Ovary (tissue), 9 donors: ENCODE data around the gene OR2W3. TPM values are rescaled to one million over a fixed set of nuclear protein-coding genes. Genes with fewer than 3 reads are reported as not detected.

ENCODE experiments used
- DNase-seq, 5 donors: peaks; one replicate each; pipeline ENCODE4 v3.0.0-alpha.2; 2019 to 2020
- H3K27ac ChIP-seq, 2 donors: fragments of 200-600 bp; one replicate each; pipeline versions ENCODE4 v1.5.1 to v1.8.0; 2019 to 2022
- H3K27me3 ChIP-seq: fragments of 200-600 bp; one replicate; pipeline ENCODE4 v1.8.0; 2022
- H3K36me3 ChIP-seq: fragments of 200-600 bp; sonication (generic); one replicate; pipeline ENCODE4 v1.5.1; 2019
- H3K4me1 ChIP-seq: one replicate; pipeline ENCODE4 v1.8.1; 2013; ENCODE audit warnings: mild to moderate bottlenecking, moderate library complexity; ENCODE audit not compliant: insufficient read depth
- H3K4me3 ChIP-seq: fragments of 200-600 bp; sonication (generic); one replicate; pipeline ENCODE4 v1.5.1; 2017
- H3K9me3 ChIP-seq, 2 donors: fragments of 200-600 bp in 1 of 2; sonication (generic) in 1 of 2; one replicate each; pipeline versions ENCODE4 v1.5.1 to v1.8.1; 2013 to 2019; ENCODE audit warnings: mild to moderate bottlenecking in 1 of 2, moderate library complexity in 1 of 2
- EP300 ChIP-seq: sonication (generic); formaldehyde crosslinking; IDR thresholded peaks from one replicate; pipeline ENCODE4 v1.6.1; 2017; ENCODE audit warnings: antibody characterized with exemption
- POLR2A ChIP-seq: fragments of 450-650 bp; IDR thresholded peaks from one replicate; pipeline ENCODE4 v1.6.1; 2017; ENCODE audit warnings: antibody characterized with exemption, mild to moderate bottlenecking, moderate library complexity
- WGBS, 3 donors: extraction: QIAGEN DNeasy Blood & Tissue Kit in 1 of 3; methylation state at CpG; one replicate each; pipeline versions ENCODE4 v1.1.5 to v1.1.7; 2013 to 2017; 5-methylcytosine and 5-hydroxymethylcytosine counted together
- intact Hi-C, 4 donors: fragments of 100-400 bp; cut with DNase I; formaldehyde crosslinking; loops; one replicate each; pipeline versions ENCODE4 v1.11.0 to v1.15.1; 2022 to 2023
- polyA plus RNA-seq, 2 donors: library from polyadenylated mRNA; stranded (reverse); fragments of 200-250 nt in 1 of 2; fragments of 350-450 nt in 1 of 2; fragmentation: Illumina TruSeq in 1 of 2; extraction: RNeasy Lipid Tissue Mini Kit (QIAGEN cat#74804) in 1 of 2; gene quantifications; one replicate each; pipeline ENCODE4 v1.2.3, GENCODE V29; 2013 to 2014
- total RNA-seq, 7 donors: library from RNA; depleted of rRNA in 2 of 7; stranded (reverse); fragments of >200 nt in 2 of 7; fragmentation: NEBNext Ultra II Directional in 3 of 7; extraction: Animal tissue kit (Norgen Biotek cat#: 25700) in 3 of 7; gene quantifications; one replicate each; pipeline versions ENCODE4 v1.1.0 to v1.2.4, GENCODE V29; 2016 to 2023
- TF ChIP-seq, protein P1 (sequence below), 3 donors: fragments of 450-650 bp in 2 of 3; fragments of 200-600 bp in 1 of 3; IDR thresholded peaks; one replicate each; pipeline versions ENCODE4 v1.5.1 to v1.8.0; 2016 to 2022; ENCODE audit warnings: antibody characterized with exemption in 3 of 3, mild to moderate bottlenecking in 1 of 3
- donor health status: DM: no; HTN: no; CAD: no; lungs with moderate emphysema.
- donor health status: DM: no; HTN: no; CAD: no.
- donor health status: Bipolar disorder and iron deficiency.
- donor health status: DM: yes; HTN: yes; CAD: no.
- donor health status: DM: no; HTN: no; CAD: no.
- donor health status: DM: yes; HTN: yes; CAD: no.

Gene OR2W3
- total and polyA plus RNA-seq, 9 donors: 0.22 to 0.46 (median 0.25) TPM; not detected in 6

DNA sequence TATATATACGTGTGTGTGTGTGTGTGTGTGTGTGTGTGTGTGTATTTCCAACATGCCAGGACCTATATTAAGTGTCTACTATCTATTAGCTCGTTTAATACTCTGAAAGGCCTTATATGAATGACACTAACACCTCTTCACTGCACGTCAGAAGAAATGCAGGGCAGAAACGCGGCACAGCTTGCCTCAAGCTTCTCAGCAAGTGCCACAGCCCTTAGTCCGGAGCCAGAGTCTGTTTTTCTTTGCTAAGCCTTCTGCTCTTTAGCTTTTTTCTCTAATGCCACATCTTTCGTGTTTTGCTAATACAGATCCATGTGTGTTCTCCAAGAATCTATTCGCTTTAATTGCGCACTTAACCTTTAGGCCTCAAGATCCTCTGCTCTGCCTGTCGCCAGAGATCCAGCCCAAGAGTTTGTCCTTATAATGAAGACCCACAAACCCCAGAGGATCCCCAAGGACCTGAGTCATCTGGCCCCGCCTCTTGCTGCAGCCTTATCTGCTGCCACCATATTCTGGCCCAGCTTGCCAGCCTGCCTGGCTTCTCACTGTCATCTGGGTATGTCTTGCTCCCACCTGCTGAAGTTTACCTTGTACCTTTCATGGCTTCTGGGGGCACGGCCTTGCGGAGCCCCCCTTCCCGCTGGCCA is 40.4 kb upstream of the OR2W3 start:
- Histone ChIP-seq H3K4me3 (no peak overlapping the region), H3K27ac (no peak overlapping the region), H3K4me1 (no peaks in the 10 kb centered on the region), H3K9me3 (peaks cover 0 to 9% of the 10 kb centered on the region in 2 donors), H3K27me3 (no peaks in the 10 kb centered on the region), H3K36me3 (no peaks in the 10 kb centered on the region)
- TF ChIP-seq EP300 (no peak), POLR2A (no peak)
- TF ChIP-seq, protein P1, sequence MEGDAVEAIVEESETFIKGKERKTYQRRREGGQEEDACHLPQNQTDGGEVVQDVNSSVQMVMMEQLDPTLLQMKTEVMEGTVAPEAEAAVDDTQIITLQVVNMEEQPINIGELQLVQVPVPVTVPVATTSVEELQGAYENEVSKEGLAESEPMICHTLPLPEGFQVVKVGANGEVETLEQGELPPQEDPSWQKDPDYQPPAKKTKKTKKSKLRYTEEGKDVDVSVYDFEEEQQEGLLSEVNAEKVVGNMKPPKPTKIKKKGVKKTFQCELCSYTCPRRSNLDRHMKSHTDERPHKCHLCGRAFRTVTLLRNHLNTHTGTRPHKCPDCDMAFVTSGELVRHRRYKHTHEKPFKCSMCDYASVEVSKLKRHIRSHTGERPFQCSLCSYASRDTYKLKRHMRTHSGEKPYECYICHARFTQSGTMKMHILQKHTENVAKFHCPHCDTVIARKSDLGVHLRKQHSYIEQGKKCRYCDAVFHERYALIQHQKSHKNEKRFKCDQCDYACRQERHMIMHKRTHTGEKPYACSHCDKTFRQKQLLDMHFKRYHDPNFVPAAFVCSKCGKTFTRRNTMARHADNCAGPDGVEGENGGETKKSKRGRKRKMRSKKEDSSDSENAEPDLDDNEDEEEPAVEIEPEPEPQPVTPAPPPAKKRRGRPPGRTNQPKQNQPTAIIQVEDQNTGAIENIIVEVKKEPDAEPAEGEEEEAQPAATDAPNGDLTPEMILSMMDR (IDR thresholded peaks at IDR 0.05): no peak
- WGBS, 3 donors: 81 to 83% (median 83%) methylated on average over 14 of the region's 14 CpGs
- intact Hi-C loops: no loop called here
- DNase-seq: no peak

DNA sequence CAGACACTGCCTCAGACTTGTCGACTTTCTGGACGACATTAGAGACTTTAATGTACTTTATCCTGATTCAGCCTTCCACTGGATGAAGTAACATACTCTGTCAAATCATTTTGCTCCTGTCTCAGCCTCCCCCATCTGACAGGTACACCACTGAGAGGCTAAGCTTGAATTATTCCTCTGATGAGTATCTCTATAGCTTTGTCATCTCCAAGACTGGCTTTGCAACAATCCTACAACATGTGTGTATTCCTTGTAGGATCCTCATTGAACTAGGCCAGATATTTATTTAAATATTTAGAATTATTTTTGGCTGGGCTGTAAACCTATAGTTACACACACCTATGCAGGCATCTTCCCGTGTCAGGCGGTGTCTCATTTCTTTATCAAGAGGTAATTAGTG is 39.5 kb upstream of the OR2W3 start:
- H3K27me3 ChIP-seq: no peaks in the 10 kb centered on the region
- intact Hi-C loops: no loop called here

DNA sequence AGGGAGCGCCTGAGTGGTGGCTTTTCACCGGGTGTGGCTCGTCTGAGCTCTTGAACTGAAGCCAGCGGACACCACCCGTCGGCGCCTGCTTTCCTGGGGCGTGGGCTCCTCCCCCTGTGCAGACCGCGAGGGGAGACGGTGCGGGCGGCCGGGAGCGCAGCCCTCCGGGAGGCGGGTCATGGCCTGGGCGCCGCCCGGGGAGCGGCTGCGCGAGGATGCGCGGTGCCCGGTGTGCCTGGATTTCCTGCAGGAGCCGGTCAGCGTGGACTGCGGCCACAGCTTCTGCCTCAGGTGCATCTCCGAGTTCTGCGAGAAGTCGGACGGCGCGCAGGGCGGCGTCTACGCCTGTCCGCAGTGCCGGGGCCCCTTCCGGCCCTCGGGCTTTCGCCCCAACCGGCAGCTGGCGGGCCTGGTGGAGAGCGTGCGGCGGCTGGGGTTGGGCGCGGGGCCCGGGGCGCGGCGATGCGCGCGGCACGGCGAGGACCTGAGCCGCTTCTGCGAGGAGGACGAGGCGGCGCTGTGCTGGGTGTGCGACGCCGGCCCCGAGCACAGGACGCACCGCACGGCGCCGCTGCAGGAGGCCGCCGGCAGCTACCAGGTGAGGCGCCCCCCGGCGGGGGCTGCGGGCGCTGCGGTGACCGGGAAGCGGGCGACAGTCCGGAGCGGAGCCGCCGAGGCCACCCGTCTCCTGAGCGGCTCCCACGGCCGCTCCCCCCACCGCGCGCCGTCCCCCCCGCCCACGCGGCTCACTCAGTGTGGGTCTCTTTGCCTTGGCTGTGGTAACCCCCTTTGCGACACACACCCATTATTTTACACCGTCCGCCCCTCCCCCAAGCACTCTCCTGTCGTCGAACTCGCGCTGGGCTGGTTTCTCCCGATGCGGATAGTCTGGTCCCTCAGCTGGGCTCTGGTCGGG is 38.1 kb upstream of the OR2W3 start, which contains the start of gene TRIM58:
TSS of gene TRIM58 (plus strand) at position 119 of the 916 bp plus-strand sequence. CDS start at position 179, 60 bp downstream.
- Histone ChIP-seq H3K27ac (no peak within 1 kb of the TSS), H3K36me3 (no peaks in the 10 kb centered on the region), H3K4me3 (peak within 1 kb of the TSS; percentile 39), H3K27me3 (no peaks in the 10 kb centered on the region), H3K9me3 (peaks cover 0 to 9% of the 10 kb centered on the region in 2 donors), H3K4me1 (no peaks in the 10 kb centered on the region)
- intact Hi-C loops: no loop called here
- no peak for TF ChIP-seq POLR2A
- TF ChIP-seq EP300: no peak
- TF ChIP-seq, protein P1 (IDR thresholded peaks at IDR 0.05): no peak
- DNase-seq: no peak
- WGBS, 3 donors: 2 to 4% (median 2%) methylated on average over 61 to 107 of the region's 109 CpGs

More for the DNA sequence above, 39.5 kb upstream of the OR2W3 start:
- H3K4me3 ChIP-seq: no peak overlapping the region
- WGBS, 3 donors: 79 to 81% (median 79%) methylated on average over 4 of the region's 4 CpGs
- H3K27ac ChIP-seq: no peak overlapping the region
- no peaks in the 10 kb centered on the region for H3K4me1 ChIP-seq
- no peaks in the 10 kb centered on the region for H3K36me3 ChIP-seq
- peaks cover 0 to 9% of the 10 kb centered on the region in 2 donors for H3K9me3 ChIP-seq
- TF ChIP-seq POLR2A (no peak), EP300 (no peak)
- TF ChIP-seq, protein P1 (IDR thresholded peaks at IDR 0.05): no peak
- no peak for DNase-seq

DNA sequence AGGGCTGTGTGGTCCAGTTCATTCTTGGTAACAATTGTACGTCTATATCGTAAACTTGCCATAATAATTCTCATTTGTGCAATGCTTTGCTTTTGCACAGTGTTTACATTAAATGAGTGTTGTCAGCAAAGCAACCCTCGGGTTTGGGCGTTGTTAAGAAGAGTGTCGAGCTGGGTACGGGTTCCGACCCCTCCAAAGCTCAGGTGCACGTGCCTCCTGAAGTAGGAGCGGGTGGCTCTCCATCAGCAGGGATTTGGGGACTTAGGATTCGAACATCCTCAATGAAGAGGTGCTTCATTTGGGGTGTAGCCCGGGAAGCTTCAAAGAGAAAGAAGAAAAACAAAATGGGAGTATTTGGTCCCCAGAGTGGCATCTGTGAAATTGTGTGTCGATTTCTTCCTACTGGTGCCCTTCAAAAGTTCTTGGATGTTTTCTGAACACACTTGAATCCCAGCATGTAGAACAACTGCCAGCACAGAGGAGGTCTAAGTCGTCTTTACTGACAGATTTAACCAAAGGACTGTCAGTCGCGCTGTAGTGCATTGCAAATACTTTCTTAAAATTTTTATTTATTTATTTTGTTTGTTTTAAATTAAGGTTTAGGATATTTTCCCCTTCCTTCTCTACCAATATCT is 37.3 kb upstream of the OR2W3 start:
- no peak for DNase-seq
- H3K9me3 ChIP-seq: peaks cover 0 to 9% of the 10 kb centered on the region in 2 donors
- no peak overlapping the region for H3K27ac ChIP-seq
- WGBS, 3 donors: 33 to 51% (median 43%) methylated on average over 15 of the region's 15 CpGs
- no peaks in the 10 kb centered on the region for H3K27me3 ChIP-seq
- H3K36me3 ChIP-seq: no peaks in the 10 kb centered on the region
- peak overlapping the region; percentile 39 for H3K4me3 ChIP-seq
- no peaks in the 10 kb centered on the region for H3K4me1 ChIP-seq
- intact Hi-C loops: no loop called here
- TF ChIP-seq EP300 (no peak), POLR2A (no peak)
- TF ChIP-seq, protein P1 (IDR thresholded peaks at IDR 0.05): no peak
